IPS-18a (cell line): ENCODE measurements around the gene LRRN4.
"Not testable (repeated sequence)": the region's sequence is repeated elsewhere in the genome, so short reads cannot be mapped to it uniquely, and the experiment has no call there.

Experiments
- H3K27ac ChIP-seq: one replicate; pipeline ENCODE4 v1.5.1; 2013; ENCODE audit warnings: low read length
- H3K27me3 ChIP-seq: one replicate; pipeline ENCODE4 v1.6.1; 2013; ENCODE audit warnings: mild to moderate bottlenecking, low read length; ENCODE audit not compliant: control insufficient read depth, insufficient read depth
- H3K36me3 ChIP-seq: one replicate; pipeline ENCODE4 v1.6.1; 2013; ENCODE audit warnings: low read depth, low read length; ENCODE audit not compliant: control insufficient read depth
- H3K4me1 ChIP-seq: one replicate; pipeline ENCODE4 v1.6.1; 2013; ENCODE audit warnings: low read depth, low read length; ENCODE audit not compliant: control insufficient read depth
- H3K4me3 ChIP-seq: one replicate; pipeline ENCODE4 v1.5.1; 2013; ENCODE audit warnings: low read length
- H3K9ac ChIP-seq: one replicate; pipeline ENCODE4 v1.6.1; 2013; ENCODE audit warnings: mild to moderate bottlenecking, low read length, moderate library complexity
- H3K9me3 ChIP-seq: one replicate; pipeline ENCODE4 v1.6.1; 2013; ENCODE audit warnings: low read depth, low read length; ENCODE audit not compliant: control insufficient read depth

Gene LRRN4

GRCh38 chr20:6041808-6042265 lies 12.0 kb downstream of the LRRN4 start:
- Histone ChIP-seq H3K9ac (no peak overlapping the region), H3K27me3 (no peaks in the 10 kb centered on the region), H3K9me3 (no peaks in the 10 kb centered on the region), H3K27ac (no peak overlapping the region), H3K36me3 (peaks cover 21% of the 10 kb centered on the region), H3K4me1 (no peaks in the 10 kb centered on the region), H3K4me3 (no peak overlapping the region)

- H3K9me3 ChIP-seq: no peaks in the 10 kb centered on the region
- H3K4me3 ChIP-seq: no peak overlapping the region
- H3K27ac ChIP-seq: no peak overlapping the region
- H3K4me1 ChIP-seq: no peaks in the 10 kb centered on the region
- H3K36me3 ChIP-seq: peaks cover 27% of the 10 kb centered on the region
- no peaks in the 10 kb centered on the region for H3K27me3 ChIP-seq
- no peak overlapping the region for H3K9ac ChIP-seq
These were observed 12.7 kb downstream of the LRRN4 start for GRCh38 chr20:6040958-6041807.

GRCh38 chr20:6040540-6040939 lies 13.3 kb downstream of the LRRN4 start:
- H3K36me3 ChIP-seq: peaks cover 29% of the 10 kb centered on the region
- H3K4me1 ChIP-seq: no peaks in the 10 kb centered on the region
- H3K9ac ChIP-seq: no peak overlapping the region
- H3K27ac ChIP-seq: no peak overlapping the region
- H3K4me3 ChIP-seq: no peak overlapping the region
- H3K9me3 ChIP-seq: no peaks in the 10 kb centered on the region
- no peaks in the 10 kb centered on the region for H3K27me3 ChIP-seq

DNA sequence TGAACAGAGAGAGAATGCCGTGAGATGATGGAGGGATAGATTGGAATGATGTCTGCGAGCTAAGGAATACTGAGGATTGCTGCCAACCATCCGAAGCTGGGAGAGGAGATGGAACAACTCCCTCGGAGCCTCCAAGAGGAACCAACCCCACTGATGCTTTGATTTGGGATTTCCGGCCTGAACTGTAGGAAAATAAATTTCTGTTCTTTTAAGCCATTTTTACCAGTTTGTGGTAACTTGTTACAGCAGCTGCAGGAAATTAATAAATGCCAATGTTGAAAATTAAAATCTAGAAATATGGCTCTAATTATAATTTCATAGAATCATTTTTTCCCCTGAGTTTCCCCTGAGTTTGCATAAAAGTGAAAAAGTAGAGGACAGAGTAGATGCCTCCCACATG lies 14.1 kb downstream of the LRRN4 start:
- H3K36me3 ChIP-seq: peaks cover 32% of the 10 kb centered on the region
- no peaks in the 10 kb centered on the region for H3K4me1 ChIP-seq

GRCh38 chr20:6038256-6038655 lies 15.6 kb downstream of the LRRN4 start:
- peaks cover 41% of the 10 kb centered on the region for H3K36me3 ChIP-seq
- H3K27me3 ChIP-seq: no peaks in the 10 kb centered on the region
- H3K4me3 ChIP-seq: no peak overlapping the region
- no peaks in the 10 kb centered on the region for H3K4me1 ChIP-seq
- no peak overlapping the region for H3K9ac ChIP-seq
- H3K9me3 ChIP-seq: no peaks in the 10 kb centered on the region
- no peak overlapping the region for H3K27ac ChIP-seq

More for the DNA sequence above, 14.1 kb downstream of the LRRN4 start:
- H3K4me3 ChIP-seq: no peak overlapping the region
- H3K27ac ChIP-seq: no peak overlapping the region
- H3K9ac ChIP-seq: no peak overlapping the region
- no peaks in the 10 kb centered on the region for H3K27me3 ChIP-seq
- no peaks in the 10 kb centered on the region for H3K9me3 ChIP-seq

DNA sequence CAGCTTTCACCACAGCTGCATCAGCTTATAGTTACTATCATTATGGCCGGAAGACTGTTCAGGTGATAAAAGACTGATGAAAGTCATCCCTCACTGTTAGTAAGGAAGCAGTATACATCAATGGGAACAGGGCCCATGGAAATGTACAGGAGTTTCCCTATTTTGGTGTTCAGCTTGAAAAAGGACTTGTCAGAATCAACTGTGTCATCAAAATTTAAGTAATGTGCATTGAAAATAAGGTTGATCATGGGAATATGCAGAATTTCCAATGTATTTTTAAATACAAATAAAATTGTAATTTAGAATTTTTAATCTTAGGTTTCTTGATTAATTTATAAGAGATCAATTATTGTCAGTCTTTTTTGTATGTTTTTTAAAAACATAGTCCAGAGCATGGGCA lies 16.8 kb downstream of the LRRN4 start:
- no peak overlapping the region for H3K9ac ChIP-seq
- H3K4me3 ChIP-seq: no peak overlapping the region
- no peak overlapping the region for H3K27ac ChIP-seq
- peaks cover 41% of the 10 kb centered on the region for H3K36me3 ChIP-seq
- no peaks in the 10 kb centered on the region for H3K27me3 ChIP-seq
- no peaks in the 10 kb centered on the region for H3K9me3 ChIP-seq
- no peaks in the 10 kb centered on the region for H3K4me1 ChIP-seq

- peaks cover 44% of the 10 kb centered on the region for H3K36me3 ChIP-seq
- no peaks in the 10 kb centered on the region for H3K4me1 ChIP-seq
- no peaks in the 10 kb centered on the region for H3K27me3 ChIP-seq
- no peak overlapping the region for H3K4me3 ChIP-seq
- H3K9me3 ChIP-seq: no peaks in the 10 kb centered on the region
- H3K9ac ChIP-seq: no peak overlapping the region
- H3K27ac ChIP-seq: no peak overlapping the region
These were observed 17.6 kb downstream of the LRRN4 start for GRCh38 chr20:6036213-6036612.

DNA sequence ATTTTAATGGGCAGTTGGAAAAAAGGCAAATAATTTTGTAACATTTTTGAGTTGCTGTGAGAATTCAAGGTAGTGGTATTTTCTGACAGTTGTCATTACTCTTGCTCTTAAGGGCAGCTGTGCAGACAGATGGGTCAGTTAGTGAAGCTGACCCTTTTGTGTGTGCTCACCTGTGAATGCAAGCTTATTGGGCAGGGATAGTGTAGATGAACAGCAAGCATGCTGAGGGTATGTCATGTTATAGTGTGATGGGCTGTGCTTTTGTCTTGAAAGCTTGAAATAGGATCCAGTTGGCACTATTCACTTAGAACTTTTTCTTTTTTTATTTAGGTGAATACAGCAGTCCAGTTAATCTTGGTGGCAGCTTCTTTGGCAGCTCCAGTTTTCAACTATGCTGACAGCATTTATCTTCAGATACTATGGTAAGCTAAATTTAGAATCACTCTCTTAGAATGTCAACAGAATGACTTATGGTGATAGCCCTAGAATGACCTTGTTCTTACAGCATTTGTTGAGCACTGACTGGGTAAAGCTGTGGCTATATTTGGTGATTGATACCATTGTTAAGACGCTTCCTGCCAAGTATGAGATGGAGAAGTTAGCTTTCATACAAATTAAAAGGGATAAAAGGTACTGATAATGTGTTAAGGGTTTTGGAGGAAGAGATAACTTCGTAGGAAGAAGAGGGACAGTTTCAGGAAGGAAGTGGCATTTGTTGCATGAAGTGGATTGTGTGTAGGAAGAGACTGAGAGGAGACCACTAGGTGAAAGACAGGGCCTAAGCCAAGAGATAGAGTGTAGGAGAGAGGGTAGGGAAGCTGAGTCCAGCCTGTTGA lies 19.5 kb downstream of the LRRN4 start:
- Histone ChIP-seq H3K4me3 (no peak overlapping the region), H3K4me1 (no peaks in the 10 kb centered on the region), H3K27ac (no peak overlapping the region), H3K27me3 (no peaks in the 10 kb centered on the region), H3K9me3 (no peaks in the 10 kb centered on the region), H3K9ac (no peak overlapping the region), H3K36me3 (peaks cover 34% of the 10 kb centered on the region)

GRCh38 chr20:6032907-6033306 lies 21.0 kb downstream of the LRRN4 start:
- not testable (repeated sequence) for H3K27me3 ChIP-seq
- peaks cover 31% of the 10 kb centered on the region for H3K36me3 ChIP-seq

GRCh38 chr20:6030453-6031080 lies 23.3 kb downstream of the LRRN4 start:
- H3K36me3 ChIP-seq: peaks cover 15% of the 10 kb centered on the region
- H3K27ac ChIP-seq: no peak overlapping the region
- no peaks in the 10 kb centered on the region for H3K27me3 ChIP-seq
- H3K9me3 ChIP-seq: no peaks in the 10 kb centered on the region
- no peaks in the 10 kb centered on the region for H3K4me1 ChIP-seq
- no peak overlapping the region for H3K9ac ChIP-seq
- no peak overlapping the region for H3K4me3 ChIP-seq

More at GRCh38 chr20:6032907-6033306, 21.0 kb downstream of the LRRN4 start:
- H3K4me1 ChIP-seq, H3K27ac ChIP-seq, H3K9ac ChIP-seq, H3K9me3 ChIP-seq, H3K4me3 ChIP-seq: not testable (repeated sequence)

DNA sequence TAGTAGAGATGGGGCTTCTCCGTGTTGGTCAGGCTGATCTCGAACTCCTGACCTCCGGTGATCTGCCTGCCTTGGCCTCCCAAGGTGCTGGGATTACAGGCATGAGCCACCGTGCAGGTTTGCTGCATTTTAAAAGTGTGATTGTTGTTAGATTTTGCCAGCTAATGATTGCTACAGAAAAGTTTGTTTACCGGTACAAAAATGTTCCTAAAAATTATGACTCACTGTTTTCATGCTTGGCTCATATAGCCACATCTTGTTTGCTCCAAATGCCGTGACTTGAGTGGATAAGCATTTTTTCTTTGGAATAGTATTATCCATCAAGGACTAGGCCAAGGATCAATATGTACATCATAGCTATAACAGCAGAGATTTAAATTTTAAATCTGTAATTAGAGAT lies 24.3 kb downstream of the LRRN4 start:
- H3K4me3 ChIP-seq: no peak overlapping the region
- no peak overlapping the region for H3K9ac ChIP-seq
- H3K36me3 ChIP-seq: peaks cover 10% of the 10 kb centered on the region
- H3K4me1 ChIP-seq: no peaks in the 10 kb centered on the region
- no peaks in the 10 kb centered on the region for H3K9me3 ChIP-seq
- no peaks in the 10 kb centered on the region for H3K27me3 ChIP-seq
- no peak overlapping the region for H3K27ac ChIP-seq
